Nephron (organoid): Measurements from ENCODE around the gene CCDC9.

ENCODE experiments used
- H3K27ac Mint-ChIP-seq, 3 experiments: 2 replicates each; pipeline ENCODE4 v1.8.0; 2020; ENCODE audit warnings: mixed read lengths in 3 of 3, mild to moderate bottlenecking in 2 of 3, moderate library complexity in 1 of 3
- H3K27me3 Mint-ChIP-seq: 2 replicates; pipeline ENCODE4 v1.8.0; 2021; ENCODE audit warnings: low read depth, mild to moderate bottlenecking, moderate library complexity, mixed read lengths
- H3K36me3 Mint-ChIP-seq: 2 replicates; pipeline ENCODE4 v1.8.0; 2020; ENCODE audit warnings: low read depth, mixed read lengths
- H3K4me1 Mint-ChIP-seq: 2 replicates; pipeline ENCODE4 v1.8.0; 2020; ENCODE audit warnings: mixed read lengths
- H3K4me3 Mint-ChIP-seq, 3 experiments: 2 replicates each; pipeline ENCODE4 v1.8.0; 2020; ENCODE audit warnings: mild to moderate bottlenecking in 3 of 3, mixed read lengths in 3 of 3, moderate library complexity in 2 of 3
- H3K9me3 Mint-ChIP-seq: 2 replicates; pipeline ENCODE4 v1.8.0; 2020; ENCODE audit warnings: mixed read lengths
- TF ChIP-seq, protein P1 (sequence below), 3 experiments: fragments of 200-600 bp; sonication (generic); IDR thresholded peaks; one replicate each; pipeline ENCODE4 v1.5.0; 2021; ENCODE audit warnings: antibody characterized with exemption in 3 of 3; ENCODE audit not compliant: unreplicated experiment in 3 of 3

The CCDC9 gene

DNA sequence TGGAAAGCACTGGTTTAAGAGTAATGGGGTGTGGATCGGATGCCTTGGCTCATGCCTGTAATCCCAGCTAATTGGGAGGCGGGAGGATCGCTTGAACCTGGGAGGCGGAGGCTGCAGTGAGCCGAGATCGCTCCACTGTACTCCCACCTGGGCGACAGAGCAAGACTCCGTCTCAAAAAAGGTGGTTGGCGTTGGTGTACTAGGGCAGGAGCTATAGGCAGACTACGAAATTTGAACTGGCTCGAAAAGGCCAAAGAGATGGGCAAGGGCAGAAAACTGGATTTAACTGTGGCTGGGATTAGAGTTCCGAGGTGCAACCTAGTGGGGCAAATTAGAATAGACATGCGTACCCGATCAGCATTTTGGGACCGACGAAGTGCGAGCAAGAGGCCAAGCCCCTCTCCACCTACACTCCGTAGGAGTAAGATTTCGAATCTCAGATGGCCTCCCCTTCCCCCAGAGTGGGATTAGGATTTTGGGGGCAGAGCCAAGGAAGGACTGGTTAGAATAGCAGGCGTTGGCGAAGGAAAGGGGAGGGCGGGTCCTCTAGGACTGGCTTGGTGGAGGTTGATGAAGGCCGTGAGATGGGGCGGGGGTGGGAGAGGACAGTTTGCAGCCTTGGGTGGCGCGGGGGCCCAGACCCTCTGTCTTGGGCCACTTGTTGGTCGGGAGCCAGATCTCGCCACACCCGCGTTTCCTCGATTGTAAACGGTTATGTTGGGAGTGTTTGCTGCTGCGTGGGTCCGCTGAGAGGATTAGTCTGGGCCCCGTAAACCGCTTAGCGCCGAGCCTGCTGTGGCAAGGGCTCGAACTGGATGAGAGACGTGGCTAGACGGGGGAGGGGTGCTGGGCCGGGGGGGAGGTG lies 16.4 kb downstream of the CCDC9 start:
- H3K27ac Mint-ChIP-seq: peak overlapping the region; percentile 94 to 99 (median 98)
- H3K4me3 Mint-ChIP-seq: peak overlapping the region; percentile 90 to 93 (median 93)
- H3K36me3 Mint-ChIP-seq: peaks cover 24% of the 10 kb centered on the region
- TF ChIP-seq, protein P1, sequence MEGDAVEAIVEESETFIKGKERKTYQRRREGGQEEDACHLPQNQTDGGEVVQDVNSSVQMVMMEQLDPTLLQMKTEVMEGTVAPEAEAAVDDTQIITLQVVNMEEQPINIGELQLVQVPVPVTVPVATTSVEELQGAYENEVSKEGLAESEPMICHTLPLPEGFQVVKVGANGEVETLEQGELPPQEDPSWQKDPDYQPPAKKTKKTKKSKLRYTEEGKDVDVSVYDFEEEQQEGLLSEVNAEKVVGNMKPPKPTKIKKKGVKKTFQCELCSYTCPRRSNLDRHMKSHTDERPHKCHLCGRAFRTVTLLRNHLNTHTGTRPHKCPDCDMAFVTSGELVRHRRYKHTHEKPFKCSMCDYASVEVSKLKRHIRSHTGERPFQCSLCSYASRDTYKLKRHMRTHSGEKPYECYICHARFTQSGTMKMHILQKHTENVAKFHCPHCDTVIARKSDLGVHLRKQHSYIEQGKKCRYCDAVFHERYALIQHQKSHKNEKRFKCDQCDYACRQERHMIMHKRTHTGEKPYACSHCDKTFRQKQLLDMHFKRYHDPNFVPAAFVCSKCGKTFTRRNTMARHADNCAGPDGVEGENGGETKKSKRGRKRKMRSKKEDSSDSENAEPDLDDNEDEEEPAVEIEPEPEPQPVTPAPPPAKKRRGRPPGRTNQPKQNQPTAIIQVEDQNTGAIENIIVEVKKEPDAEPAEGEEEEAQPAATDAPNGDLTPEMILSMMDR (IDR thresholded peaks at IDR 0.05; ENCODE audit: unreplicated experiment in 3 of 3): no peak
- H3K27me3 Mint-ChIP-seq: peaks cover 8% of the 10 kb centered on the region
- H3K4me1 Mint-ChIP-seq: peaks cover 22% of the 10 kb centered on the region
- H3K9me3 Mint-ChIP-seq: no peaks in the 10 kb centered on the region

DNA sequence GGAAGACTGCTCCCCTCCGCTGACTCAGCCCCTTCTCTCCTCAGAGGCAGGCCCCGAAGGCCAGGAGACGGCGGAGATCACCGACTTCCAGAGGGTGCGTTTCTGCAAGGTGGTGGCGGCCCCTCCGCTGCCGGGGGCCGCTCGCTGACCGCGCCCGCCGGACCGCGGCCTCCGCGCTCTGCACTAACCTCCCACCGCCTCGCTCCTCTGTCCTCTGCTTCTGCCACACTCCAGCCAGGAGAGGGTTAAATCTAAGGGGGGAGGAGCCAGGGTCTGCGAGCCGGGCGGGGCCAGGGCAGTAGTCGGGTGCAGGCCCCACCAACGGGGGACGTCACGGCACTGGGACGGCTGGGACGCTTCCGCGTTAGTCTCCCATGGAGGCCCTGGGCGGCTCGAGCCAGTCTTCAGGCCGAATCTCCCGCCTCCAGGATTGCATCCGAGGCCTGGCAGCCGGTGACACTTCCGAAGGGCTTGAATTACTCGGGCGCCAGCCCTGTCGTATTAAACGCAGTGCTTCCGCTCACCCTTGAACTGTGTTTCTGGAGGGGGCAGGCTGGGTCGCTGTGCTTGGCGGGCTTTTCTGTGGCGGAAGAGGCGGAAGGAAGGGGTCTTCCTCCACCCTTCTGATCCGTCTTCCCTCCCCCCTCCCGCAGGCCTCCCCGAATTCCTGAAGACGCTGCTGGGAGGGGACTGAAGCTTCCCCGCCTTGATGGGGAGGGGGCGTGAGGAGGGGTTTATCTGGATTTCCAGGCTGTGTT lies 17.2 kb downstream of the CCDC9 start:
- H3K4me1 Mint-ChIP-seq: peaks cover 27% of the 10 kb centered on the region
- H3K27me3 Mint-ChIP-seq: peaks cover 8% of the 10 kb centered on the region
- H3K4me3 Mint-ChIP-seq: peak overlapping the region; percentile 90 to 93 (median 93)
- H3K9me3 Mint-ChIP-seq: no peaks in the 10 kb centered on the region
- TF ChIP-seq, protein P1 (IDR thresholded peaks at IDR 0.05; ENCODE audit: unreplicated experiment in 3 of 3): no peak
- peak overlapping the region; percentile 94 to 99 (median 98) for H3K27ac Mint-ChIP-seq
- peaks cover 23% of the 10 kb centered on the region for H3K36me3 Mint-ChIP-seq

DNA sequence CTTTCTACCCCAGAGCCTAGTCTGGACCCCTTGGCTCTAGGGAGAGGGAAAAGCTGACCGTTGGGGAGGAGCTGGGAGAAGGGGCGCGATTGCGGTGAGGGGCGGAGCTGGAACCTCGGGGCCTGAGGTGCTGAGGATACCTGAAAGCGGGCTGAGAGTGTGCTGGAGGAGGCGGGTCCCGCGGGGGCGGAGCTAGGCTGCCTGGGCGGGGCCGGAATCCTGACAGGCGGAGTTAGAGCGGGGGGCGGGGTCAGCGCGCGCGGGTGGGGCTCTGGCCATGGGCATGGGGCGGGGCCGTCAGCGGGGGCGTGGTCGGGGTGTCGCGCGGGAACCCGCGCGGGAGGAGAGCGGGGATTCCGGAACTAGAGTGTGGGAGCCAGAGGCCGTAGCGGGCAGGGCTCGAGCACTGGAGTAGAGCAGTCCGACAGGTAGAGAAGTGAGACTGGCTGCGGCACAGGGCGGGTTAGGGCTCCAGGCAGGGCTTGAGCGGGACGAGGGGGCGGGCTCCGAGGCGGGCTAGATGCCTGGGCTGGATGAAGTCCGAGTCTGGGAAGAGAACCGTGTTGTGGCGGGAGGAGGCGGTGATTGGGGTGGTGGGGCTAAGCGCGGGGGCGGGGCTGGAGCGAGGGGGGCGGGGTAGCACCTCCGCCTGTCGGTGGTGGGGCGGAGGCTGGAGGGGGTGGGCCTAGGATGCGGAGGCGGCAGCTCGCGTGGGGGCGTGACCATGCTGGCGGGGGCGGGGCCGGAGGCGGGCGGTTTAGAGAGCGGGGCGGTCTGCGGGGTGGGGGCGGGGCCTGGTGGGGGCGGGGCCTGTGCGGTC lies 18.0 kb downstream of the CCDC9 start, which contains the start of gene INAFM1:
TSS of gene INAFM1 (plus strand) at position 815 of the 820 bp plus-strand sequence. CDS start 35 bp downstream, outside the sequence.
- H3K4me3 Mint-ChIP-seq: peak within 1 kb of the TSS; percentile 90 to 97 (median 93)
- H3K27ac Mint-ChIP-seq: peak within 1 kb of the TSS; percentile 94 to 99 (median 98)
- TF ChIP-seq, protein P1 (IDR thresholded peaks at IDR 0.05; ENCODE audit: unreplicated experiment in 3 of 3): no peak
- H3K4me1 Mint-ChIP-seq: peaks cover 27% of the 10 kb centered on the region
- H3K36me3 Mint-ChIP-seq: peaks cover 19% of the 10 kb centered on the region
- no peaks in the 10 kb centered on the region for H3K9me3 Mint-ChIP-seq
- peaks cover 8% of the 10 kb centered on the region for H3K27me3 Mint-ChIP-seq

DNA sequence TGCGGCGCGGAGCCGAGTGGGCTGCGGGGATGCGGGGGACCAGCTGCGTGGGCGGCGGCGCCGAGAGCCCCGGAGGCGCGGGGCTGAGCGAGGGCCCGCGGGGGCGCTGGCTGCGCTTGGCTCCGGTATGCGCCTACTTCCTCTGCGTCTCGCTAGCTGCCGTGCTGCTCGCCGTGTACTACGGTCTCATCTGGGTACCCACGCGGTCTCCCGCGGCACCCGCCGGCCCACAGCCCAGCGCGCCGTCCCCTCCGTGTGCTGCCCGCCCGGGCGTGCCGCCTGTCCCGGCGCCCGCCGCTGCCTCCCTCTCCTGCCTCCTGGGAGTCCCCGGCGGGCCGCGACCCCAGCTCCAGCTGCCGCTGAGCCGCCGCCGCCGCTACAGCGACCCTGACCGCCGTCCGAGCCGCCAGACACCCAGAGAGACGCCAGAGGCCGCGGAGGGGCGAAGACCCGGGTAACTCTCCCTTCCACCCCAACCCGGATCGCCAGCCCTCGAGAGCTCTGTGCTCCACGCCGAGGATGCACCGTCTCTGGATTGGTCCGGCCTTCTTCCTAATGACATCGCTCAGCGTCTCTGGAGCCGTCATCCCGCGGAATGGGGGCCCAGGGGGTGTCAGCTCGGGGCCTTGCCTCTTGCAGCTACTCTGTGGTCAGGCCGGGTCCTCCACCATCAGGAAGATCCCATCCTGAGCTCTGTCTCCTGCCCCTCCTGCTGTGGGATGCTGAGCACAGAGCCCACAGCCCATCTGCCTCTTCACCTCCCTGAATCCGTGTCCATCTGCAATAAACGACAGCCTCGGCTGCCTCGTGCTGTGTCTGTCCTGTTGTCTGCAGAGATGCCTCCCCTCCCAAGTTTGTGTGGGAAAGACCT lies 18.8 kb downstream of the CCDC9 start:
- peak overlapping the region; percentile 86 to 92 (median 89) for H3K27ac Mint-ChIP-seq
- peaks cover 16% of the 10 kb centered on the region for H3K36me3 Mint-ChIP-seq
- H3K27me3 Mint-ChIP-seq: peaks cover 12% of the 10 kb centered on the region
- TF ChIP-seq, protein P1 (IDR thresholded peaks at IDR 0.05; ENCODE audit: unreplicated experiment in 3 of 3): no peak
- peak overlapping the region; percentile 90 to 97 (median 91) for H3K4me3 Mint-ChIP-seq
- H3K9me3 Mint-ChIP-seq: no peaks in the 10 kb centered on the region
- H3K4me1 Mint-ChIP-seq: peaks cover 27% of the 10 kb centered on the region
